ENCODE measurements around the gene TENT5C.

TENT5C gene

DNA sequence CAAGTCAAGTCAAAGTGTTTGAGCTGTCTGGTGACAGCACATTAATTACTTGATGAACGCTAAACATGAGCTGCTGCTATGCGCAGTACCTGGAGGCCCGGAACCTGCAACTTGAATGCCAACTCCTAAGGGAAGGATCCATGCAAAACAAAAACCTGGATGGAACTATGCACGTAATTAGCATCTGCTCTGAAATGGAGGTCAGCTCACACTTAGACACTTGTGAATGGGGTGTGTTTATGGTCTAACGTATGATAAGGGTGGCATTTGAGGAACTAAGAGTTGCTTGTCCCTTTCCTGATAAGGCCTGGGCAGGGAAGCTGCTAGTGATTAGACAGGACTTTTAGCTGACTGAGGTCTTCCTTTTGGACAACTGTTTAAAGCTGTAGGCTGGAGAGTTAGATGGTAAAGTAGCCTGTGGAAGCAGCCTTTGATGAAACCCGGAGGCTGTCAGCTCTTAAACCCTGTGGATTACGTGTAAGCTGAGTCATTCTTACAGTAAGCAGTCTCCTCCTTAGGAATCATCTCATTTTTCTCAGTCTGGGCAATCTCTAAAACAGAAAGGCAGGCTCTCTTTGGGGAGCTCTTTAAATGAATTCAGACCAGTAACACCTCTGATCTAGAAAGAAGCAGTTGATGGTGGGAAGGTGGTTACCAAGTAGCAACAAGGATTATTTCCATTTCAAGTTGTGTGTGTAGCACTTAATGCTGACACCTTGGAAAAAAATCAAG is 6.8 kb downstream of the TENT5C start:
- in situ Hi-C loops (cut with HindIII; ENCODE audit: low sequenced_read_pairs) = no loop called here

DNA sequence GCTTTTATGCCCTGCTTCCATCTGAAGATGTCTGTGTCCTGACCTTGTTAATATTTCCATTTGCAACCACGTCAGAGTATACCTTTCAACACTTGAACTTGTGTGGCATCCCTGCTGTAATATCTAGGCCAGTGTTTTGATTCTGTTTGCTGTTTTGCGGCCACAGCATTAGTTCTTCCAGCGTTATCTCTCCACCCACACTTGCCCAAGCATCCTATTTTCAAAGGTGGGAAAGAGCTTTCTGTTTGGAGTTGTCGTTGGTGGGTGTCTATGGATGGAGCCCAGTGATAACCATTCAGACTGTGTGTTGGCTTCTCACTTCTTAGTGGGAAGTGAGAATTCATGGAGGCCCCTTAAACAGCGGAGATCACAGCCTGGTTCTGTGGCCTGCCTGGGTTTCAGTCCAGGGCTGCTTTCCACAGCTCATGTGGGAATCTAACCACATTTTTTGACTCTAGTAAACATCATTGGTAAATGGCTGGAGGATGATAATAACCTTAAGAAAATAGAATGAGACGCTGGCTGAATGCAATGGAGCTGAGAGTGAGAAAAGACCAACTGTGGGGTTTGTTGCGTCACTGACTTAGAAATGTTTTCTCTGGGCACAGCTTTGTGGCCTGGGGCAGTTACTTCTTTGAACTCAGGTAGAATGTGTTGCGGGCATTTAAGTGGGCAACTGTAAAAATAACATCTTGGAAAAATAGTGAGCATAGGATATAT is 7.6 kb downstream of the TENT5C start:
- in situ Hi-C loops (cut with HindIII; ENCODE audit: low sequenced_read_pairs) = no loop called here

DNA sequence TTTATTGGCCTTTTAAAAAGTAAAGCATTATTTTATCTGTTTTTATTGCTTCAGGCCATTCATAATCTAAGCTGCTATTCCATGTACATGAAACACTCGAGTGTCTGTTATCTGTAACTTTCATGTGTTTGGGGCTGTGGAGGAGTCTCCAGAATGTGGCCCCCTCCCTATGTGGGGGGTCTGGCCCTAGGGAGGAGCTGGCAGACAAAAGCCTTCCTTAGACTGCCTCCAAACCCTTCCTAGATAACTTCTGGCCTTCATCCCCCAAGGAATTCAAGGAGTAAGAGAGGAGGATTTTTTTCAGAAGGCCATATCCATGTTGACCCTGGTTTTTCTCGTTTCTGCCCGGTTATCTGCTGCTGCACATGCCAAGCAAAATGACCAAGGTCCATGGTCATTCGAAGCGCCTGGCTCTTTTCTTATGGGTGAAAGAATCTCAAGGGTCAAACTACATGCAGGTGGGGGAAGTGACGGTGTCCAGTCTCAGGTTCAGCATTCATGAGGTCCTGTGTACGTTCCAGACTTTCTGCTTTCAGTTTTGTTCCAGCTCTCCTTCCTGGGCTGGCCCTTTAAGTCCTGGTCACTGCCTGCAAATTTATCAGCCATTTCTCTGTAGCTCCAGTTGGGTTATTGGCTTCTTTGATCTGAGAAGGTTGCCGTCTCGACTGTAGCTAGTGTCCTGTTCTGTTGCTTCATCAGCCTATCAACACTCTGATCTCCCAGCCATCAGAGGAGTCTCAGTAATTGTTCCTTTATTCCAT is 8.3 kb downstream of the TENT5C start:
- in situ Hi-C loops (cut with HindIII; ENCODE audit: low sequenced_read_pairs) = no loop called here

DNA sequence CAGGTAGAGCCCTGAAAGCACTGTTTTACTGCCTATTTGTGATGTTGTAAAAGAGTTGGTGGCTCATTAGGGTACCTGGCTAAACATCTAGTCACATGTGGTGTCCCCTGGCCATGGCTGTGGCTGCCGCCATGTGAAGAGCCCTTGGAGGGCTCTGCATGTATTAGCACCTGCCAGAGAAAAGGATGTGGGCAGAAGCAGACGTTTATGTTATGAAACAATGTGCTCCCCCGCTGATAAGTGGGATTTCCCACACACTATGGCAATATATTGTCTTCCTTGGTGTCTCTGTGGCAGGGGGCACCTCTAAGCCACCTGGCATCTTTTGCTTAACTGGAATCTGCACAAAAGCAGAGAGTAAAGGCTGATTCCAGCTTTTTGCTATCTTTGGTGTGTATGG is 9.6 kb downstream of the TENT5C start:
- in situ Hi-C loops (cut with HindIII; ENCODE audit: low sequenced_read_pairs) = no loop called here

DNA sequence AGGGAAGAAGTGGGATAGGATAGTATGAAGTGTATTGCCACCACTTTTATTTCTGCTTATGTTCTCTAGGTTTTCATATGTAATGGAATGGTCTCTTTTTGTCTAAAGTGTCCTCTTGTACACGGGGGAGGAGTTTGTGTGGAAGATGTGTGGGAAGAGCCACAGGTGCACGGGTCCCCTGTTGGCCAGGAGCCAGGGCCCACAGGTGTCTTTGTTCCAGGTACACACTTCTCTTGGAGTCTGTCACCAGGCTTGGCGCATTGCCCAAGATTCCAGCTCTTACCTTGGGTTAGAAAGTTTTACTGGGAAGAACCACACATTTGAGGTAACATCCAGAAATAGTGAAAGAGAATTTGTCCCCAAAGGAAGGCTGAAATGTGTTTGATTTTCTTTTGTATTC is 10.5 kb downstream of the TENT5C start:
- in situ Hi-C loops (cut with HindIII; ENCODE audit: low sequenced_read_pairs) = no loop called here

DNA sequence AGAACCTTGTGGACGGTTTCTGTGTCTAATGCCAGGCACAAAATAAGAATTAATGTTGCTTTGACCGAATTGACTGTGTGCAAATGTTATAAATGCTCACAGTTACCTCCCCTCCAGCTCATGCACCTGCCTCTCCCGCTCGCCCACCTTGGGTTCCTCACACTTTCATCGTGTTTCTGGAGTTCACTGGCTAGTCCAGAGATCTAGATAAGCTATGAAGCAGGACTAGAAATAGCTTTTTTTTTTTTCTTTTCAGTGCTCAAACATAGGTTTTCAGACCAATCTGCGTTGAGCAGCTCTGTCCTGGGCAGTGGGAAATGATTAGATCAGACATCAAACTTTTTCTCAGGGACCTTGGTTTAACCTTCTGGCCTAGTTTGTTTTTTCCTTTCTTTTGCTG is 11.1 kb downstream of the TENT5C start:
- in situ Hi-C loops (cut with HindIII; ENCODE audit: low sequenced_read_pairs) = no loop called here

DNA sequence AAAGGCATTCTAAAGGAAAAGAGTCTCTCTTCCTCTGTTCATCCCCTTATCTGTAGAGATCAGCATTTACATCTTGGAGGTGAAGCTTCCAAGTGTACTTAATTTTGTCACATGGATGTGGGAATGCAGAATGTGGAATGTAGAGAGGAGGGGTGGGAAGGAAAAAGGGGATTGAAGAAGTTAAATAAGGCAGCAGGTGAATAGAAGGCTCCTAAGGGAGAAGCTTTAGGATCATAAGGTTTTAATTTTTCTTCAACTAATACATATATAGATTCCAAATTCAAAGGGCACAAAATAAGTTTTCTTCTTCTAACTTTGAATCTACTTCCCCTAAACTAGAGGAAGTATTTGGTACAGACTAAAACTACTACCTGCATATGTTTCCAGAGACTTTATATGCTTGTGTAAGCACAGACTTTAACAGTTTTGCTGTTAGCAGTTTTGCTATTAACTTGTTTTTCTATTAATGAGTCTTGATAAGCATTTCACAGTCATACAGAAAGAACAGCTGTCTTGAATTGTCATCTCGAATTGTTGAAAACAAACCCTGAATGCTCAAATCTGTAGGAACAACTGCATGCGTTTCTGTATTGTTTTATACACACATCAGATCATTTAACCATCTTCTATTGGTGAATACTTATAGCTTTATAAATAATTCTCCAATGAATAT is 12.7 kb downstream of the TENT5C start:
- in situ Hi-C loops (cut with HindIII; ENCODE audit: low sequenced_read_pairs) = no loop called here

DNA sequence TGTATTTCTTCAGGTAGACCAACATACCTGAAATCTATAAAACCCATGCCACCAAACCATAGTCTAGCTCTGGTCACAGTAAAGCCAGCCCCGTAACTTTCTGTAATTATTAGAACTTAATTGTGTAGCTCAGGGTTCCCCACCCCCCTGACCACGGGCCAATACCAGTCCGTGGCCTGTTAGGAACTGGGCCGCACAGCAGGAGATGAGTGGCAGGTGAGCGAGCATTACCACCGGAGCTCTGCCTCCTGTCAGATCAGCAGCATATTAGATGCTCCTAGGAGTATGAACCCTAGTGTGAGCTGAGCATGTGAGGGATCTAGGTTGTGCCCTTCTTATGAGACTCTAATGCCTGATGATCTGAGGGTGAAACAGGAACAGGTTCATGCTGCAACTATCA is 14.6 kb downstream of the TENT5C start:
- in situ Hi-C loops (cut with HindIII; ENCODE audit: low sequenced_read_pairs) = no loop called here

DNA sequence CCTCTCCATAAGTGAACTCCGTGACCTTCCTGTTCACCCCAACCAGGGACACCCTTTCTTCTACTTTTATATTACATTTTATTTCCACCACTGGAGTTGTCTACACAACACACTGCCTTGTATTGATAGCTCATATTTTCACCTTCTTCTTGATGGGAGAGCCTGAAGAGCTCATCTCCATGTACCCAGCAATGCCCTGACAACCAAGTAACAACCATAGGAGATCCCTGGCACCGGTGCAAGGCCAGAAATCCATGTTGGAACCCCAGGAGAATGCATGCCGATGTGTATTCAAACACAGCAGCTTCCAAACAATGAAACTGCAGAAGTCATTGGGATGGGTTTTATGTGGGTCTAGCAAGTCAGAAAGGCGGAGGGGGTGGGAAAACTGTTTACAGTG is 15.5 kb downstream of the TENT5C start:
- in situ Hi-C loops (cut with HindIII; ENCODE audit: low sequenced_read_pairs) = no loop called here

DNA sequence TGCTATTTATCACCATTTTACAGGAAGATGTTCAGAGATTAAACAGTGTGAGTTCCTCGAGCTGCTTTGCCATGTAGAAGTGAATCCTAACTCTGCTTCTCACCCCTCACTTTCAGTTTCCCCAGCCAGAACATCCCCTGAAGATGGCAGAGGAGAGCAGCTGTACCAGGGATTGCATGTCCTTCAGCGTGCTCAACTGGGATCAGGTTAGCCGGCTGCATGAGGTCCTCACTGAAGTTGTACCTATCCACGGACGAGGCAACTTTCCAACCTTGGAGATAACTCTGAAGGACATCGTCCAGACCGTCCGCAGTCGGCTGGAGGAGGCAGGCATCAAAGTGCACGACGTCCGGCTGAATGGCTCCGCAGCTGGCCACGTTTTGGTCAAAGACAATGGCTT is 16.9 kb downstream of the TENT5C start:
- in situ Hi-C loops (cut with HindIII; ENCODE audit: low sequenced_read_pairs) = no loop called here

DNA sequence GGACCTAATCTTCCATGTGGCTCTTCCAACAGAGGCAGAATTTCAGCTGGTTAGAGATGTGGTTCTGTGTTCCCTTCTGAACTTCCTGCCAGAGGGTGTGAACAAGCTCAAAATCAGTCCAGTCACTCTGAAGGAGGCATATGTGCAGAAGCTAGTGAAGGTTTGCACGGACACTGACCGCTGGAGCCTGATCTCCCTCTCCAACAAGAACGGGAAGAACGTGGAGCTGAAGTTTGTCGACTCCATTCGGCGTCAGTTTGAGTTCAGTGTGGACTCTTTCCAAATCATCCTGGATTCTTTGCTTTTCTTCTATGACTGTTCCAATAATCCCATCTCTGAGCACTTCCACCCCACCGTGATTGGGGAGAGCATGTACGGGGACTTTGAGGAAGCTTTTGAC is 17.3 kb downstream of the TENT5C start:
- in situ Hi-C loops (cut with HindIII; ENCODE audit: low sequenced_read_pairs) = no loop called here

DNA sequence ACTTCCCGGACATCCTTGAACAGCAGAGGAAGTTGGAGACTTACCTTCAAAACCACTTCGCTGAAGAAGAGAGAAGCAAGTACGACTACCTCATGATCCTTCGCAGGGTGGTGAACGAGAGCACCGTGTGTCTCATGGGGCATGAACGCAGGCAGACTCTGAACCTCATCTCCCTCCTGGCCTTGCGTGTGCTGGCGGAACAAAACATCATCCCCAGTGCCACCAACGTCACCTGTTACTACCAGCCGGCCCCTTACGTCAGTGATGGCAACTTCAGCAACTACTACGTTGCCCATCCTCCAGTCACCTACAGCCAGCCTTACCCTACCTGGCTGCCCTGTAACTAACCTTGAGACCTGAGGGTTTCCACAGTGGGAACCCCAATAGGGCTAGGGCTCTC is 17.9 kb downstream of the TENT5C start:
- in situ Hi-C loops (cut with HindIII; ENCODE audit: low sequenced_read_pairs) = no loop called here

DNA sequence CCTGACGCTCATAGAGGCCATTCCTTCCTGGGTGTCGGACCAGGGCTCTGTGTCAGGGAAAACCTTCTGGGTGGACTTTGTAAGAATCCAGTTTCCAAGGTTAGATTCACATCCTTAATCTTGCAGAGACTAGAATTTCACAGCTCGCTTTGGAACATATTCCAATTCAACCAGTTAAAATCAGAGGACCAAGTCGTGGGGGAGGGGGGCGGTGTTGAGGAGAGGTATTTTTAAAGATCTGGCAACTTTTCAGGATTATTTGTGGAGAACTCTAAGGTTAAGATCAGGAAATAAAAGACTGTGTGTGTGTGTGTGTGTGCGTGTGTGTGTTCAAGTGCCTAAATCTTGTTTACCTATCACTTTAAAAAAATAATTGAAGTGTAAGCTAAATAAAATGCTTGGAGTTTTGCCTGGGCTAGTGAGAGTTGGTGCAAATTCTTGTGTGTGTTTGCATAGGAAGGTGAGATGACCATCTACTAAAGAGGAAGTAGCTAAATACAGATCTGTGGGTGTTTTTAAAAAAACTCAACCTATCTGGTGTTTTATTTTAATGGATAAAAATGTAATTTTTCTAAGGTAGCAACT is 21.8 kb downstream of the TENT5C start:
- in situ Hi-C loops (cut with HindIII; ENCODE audit: low sequenced_read_pairs) = loop anchor here (5.0 kb wide), 1 partner anchor 35 kb away; no protein-coding TSS in a partner anchor

DNA sequence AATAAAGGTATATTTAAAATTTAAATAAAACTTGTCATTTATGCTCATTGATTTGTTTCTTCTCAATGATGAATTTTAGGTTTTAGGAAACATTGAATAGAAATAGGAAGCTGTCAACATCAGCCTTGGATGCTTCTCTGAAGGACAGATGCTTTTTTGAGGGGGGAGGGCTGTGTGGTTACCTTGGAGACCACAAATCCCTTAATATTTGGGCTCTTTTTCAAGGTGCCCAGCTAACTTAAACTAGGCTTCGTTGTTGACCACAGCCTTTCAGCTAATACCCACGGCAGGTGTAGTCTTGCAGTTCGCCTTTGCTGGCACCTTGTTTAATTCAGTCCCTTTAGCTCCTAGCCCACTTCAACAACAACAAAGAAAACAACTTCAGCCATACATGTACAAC is 22.5 kb downstream of the TENT5C start:
- in situ Hi-C loops (cut with HindIII; ENCODE audit: low sequenced_read_pairs) = loop anchor here (5.0 kb wide), 1 partner anchor 34 kb away; no protein-coding TSS in a partner anchor

DNA sequence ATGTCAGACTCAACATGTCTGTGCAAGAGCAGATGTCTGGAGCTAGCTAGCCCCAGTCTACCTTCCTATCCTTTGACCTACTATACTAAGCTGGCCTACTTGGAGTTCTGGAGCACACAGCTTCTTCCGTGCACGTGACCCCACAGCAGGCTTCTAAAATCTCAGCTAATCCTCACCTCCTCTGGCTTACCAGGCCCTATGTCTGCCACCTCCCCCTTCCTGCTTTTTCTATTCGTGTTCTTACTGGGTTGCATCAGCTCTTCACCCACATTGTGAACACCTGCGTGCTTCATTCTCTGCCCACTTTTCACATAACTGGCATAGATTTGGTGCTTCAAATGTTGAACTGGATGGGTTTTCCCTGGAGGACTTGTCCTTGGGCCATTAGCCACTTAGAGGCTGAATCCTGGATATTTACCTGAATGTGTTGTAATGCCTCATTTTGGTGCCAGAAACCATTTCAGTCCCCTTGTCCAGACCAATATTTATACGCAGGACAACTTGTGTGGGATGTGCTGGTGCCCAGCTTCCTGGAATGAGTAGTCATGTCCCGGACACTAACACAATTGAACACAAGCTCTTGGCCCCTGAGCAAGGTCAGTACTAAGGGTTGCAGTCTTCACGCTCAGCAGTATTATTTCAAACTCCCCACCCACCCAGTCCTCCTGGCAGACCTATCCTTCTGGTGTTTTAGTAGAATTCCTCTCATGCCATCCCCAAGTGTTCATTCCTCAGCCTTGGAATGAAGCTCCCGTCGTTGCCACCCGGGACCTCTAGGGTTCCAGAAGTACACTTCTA is 24.0 kb downstream of the TENT5C start:
- in situ Hi-C loops (cut with HindIII; ENCODE audit: low sequenced_read_pairs) = loop anchor here (5.0 kb wide), 1 partner anchor 32 kb away; no protein-coding TSS in a partner anchor

DNA sequence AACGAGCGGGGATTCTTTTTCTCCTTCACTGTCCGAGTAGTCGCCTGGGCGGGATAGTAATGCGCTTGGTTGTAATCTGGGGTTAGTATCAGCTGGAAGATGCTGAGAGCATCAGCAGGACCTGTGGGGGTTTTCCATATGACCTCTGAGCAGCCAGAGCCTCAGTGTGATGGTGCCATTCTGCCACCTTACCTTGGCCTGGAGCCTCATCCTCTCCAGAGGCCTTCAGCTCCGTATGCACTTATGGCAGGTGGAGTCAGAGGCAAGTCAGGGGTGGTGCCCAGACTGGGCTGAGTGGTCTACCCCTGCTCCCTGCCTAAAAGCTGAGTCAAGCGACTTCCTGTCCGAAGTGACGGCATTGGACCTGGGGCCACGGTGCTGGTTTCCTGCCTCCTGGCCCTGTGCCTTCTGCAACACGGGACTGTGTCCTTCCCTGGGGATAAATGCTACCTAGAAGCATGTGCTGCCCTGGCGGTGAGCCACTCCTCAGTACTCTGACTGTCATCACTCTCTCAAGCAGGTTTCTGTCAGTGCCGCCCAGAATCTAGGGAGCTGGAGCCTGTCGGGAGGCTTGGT is 24.7 kb downstream of the TENT5C start:
- in situ Hi-C loops (cut with HindIII; ENCODE audit: low sequenced_read_pairs) = no loop called here

DNA sequence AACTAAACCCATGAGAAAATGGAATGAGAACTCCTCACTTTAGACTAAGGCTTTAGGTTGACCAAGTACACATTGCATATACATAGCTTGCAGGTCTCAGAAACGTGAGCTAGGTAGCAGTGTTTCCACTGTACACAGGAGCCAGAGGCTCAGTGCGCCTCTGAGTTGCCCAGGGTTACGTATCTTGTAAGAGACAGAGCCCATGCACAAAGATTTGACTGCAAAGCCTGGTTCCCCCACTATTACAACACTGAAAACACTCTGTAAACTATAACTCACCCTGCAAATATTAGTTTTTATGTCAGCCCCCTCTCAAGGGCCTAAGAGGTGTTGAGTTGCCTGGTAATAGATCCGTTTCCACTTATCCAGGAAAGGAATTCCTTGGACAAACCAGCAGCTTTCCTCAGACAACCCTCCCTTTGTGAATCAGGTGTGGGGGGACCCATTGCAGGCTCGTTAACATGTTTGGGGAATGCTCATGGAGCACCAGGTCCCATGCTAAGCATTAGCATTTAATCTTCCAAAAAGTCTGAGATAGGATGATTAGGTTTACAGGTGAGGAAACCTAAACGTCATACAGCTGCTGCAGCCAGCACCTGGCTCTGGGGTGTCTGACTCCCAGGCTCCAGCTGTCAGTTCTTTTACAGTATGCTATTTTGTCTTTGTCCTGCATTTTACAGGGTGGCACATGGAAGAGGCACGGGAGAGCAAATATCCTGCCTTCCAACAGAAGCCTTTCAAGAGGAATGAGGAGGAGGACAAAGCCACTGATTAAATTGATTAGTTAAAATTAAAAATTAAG is 25.7 kb downstream of the TENT5C start:
- in situ Hi-C loops (cut with HindIII; ENCODE audit: low sequenced_read_pairs) = no loop called here

DNA sequence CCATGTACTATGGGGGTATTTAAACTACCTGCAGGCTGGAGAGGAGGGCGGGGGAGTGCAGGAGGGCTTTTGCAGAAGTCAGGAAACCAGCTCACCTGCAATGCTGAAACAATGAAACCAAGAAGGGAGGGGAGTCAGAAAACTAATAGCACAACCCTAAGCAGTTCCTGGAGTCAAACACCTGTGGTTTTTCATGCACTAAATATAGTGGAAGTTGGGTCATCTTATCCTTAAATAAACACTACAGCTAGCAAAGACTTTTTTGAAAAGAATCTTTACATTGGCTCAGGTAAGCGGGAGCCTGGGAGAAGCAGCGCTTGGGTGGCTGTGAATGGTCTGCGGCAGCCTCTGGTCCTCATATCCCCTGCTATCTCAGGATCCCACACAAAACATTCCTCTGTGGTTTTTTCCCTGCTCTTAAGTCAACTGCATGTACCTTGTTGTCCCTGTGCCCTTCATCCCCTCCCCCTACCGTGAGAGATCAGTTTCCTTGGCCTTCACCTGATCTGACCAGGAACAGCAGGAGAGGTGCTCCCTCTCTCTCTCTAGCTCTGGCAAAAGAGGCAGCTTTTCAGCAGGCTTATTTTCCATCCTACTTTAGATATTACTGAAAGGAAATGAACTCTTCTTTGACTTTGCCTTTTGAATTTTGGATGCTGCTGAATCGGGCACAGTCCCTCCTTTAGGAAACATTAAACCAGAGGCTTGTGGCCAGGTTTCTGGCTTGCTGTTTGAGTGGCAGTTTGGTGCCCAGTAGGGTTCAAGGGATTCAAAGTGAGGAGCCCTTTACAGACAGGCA is 26.6 kb downstream of the TENT5C start:
- in situ Hi-C loops (cut with HindIII; ENCODE audit: low sequenced_read_pairs) = no loop called here

All from endothelial cell of hepatic sinusoid (primary cell).